Measurements from ENCODE around the gene MAGEA9B.
"Not testable (repeated sequence)": the region's sequence is repeated elsewhere in the genome, so short reads cannot be mapped to it uniquely, and the experiment has no call there.

MAGEA9B gene

GRCh38 chrX:149533999-149534398 lies 53.3 kb downstream of the MAGEA9B start:
- DNase-seq = not testable (repeated sequence)

DNA sequence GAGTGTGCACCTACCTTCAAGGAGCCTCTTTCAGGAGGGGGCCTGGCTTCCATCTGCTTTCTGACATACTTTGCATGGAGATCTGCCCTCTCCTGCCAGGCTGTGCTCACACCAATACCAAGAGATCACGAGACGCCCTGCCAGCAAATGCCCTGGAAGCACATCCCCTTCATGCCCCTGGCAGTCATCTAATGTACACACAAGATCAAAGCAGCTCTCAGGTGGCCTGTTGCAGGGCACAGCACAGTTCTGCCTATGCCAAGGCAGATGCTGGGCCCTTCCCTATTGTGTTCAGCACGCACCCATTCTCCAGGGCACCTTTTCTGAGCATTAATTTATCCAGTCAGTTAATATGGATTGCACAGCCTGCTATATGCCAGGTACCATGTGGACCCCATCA lies 54.4 kb downstream of the MAGEA9B start:
- DNase-seq = not testable (repeated sequence)
